HG03159 (cell line): ENCODE data around the gene ERP44.
"Not testable (repeated sequence)": the region's sequence is repeated elsewhere in the genome, so short reads cannot be mapped to it uniquely, and the experiment has no call there.

Experiments
- ATAC-seq: cut with Tn5 transposase; IDR thresholded peaks from one replicate; pipeline ENCODE4 v1.9.1; 2021; ENCODE audit warnings: mild to moderate bottlenecking, moderate library complexity; ENCODE audit not compliant: unreplicated experiment

ERP44 gene

GRCh38 chr9:100098887-100099721 lies at the start of gene ERP44, which contains the start of gene INVS:
TSS of gene ERP44 (minus strand) at chr9:100099000. CDS start at chr9:100098840, 160 bp downstream.
TSS of gene INVS (plus strand) at chr9:100099243. CDS start at chr9:100104522, 5,279 bp downstream.
- peak; percentile 99 for ATAC-seq

GRCh38 chr9:100145976-100146375 lies 47.2 kb upstream of the ERP44 start:
- ATAC-seq = not testable (repeated sequence)

GRCh38 chr9:100145167-100145934 lies 46.6 kb upstream of the ERP44 start:
- ATAC-seq = not testable (repeated sequence)

GRCh38 chr9:100141862-100142261 lies 43.1 kb upstream of the ERP44 start:
- ATAC-seq = not testable (repeated sequence)

GRCh38 chr9:100140303-100140702 lies 41.5 kb upstream of the ERP44 start:
- not testable (repeated sequence) for ATAC-seq

- ATAC-seq = not testable (repeated sequence)
Measured at GRCh38 chr9:100136799-100137198, 38.0 kb upstream of the ERP44 start.

- ATAC-seq = no peak
Measured at GRCh38 chr9:100134731-100135130, 35.9 kb upstream of the ERP44 start.

- no peak for ATAC-seq
Measured at GRCh38 chr9:100131875-100132430, 33.2 kb upstream of the ERP44 start.

- ATAC-seq = no peak
Measured at GRCh38 chr9:100131216-100131615, 32.4 kb upstream of the ERP44 start.

- no peak for ATAC-seq
Measured at GRCh38 chr9:100129772-100130171, 31.0 kb upstream of the ERP44 start.

- no peak for ATAC-seq
Measured at GRCh38 chr9:100126423-100126822, 27.6 kb upstream of the ERP44 start.

GRCh38 chr9:100125910-100126309 lies 27.1 kb upstream of the ERP44 start:
- ATAC-seq = no peak

- no peak for ATAC-seq
Measured at GRCh38 chr9:100125236-100125635, 26.4 kb upstream of the ERP44 start.

GRCh38 chr9:100120286-100120685 lies 21.5 kb upstream of the ERP44 start:
- no peak for ATAC-seq

GRCh38 chr9:100117316-100117715 lies 18.5 kb upstream of the ERP44 start:
- no peak for ATAC-seq

GRCh38 chr9:100112677-100113336 lies 14.0 kb upstream of the ERP44 start:
- ATAC-seq = no peak

- no peak for ATAC-seq
Measured at GRCh38 chr9:100111235-100111634, 12.4 kb upstream of the ERP44 start.

- no peak for ATAC-seq
Measured at GRCh38 chr9:100108559-100108958, 9.8 kb upstream of the ERP44 start.

GRCh38 chr9:100106616-100107015 lies 7.8 kb upstream of the ERP44 start:
- no peak for ATAC-seq

- ATAC-seq = no peak
Measured at GRCh38 chr9:100105861-100106260, 7.1 kb upstream of the ERP44 start.

- ATAC-seq = no peak
Measured at GRCh38 chr9:100104314-100104713, 5.5 kb upstream of the ERP44 start.
